ENCODE measurements around the gene ACBD4. TPM values are rescaled to one million over a fixed set of nuclear protein-coding genes. Genes with fewer than 3 reads are reported as not detected.

ACBD4 gene
- total and polyA plus RNA-seq, 11 donors = 3.3 to 9.8 (median 6.3) TPM

DNA sequence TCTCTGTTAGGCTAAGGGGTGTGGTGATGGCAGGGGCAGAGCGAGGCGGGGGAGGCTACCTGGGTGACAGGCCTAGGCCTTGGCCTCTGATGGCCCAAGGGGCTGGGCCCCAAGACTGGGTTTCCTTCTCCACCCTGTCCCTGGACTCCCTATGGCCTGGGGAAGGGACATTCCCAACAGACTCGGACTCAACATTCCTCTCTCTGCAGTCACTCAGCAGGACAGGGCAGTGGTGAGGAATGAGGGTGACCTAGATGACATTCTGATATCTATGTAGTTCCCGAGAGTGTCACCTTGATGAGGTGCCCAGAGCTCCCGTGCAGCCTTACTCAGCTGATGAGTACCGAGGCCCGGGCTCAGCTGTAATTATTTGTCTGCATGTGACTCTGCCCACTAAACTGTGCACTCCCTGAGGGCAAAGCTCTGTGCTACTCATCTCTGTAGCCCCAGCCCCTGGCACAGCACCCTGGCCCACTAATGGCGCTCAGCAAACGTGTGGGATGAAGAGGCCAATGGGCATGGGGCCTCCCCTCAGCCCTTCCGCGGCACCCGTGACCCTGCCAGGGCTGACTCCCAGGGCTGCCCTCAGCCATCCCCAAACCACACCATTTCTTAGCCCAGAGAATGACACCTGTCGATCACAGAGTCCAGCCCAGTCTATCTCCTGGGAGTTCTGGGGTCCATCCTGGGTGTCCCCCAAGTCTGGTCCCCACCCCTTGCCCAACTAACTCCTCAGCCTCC, 5.4 kb upstream of the ACBD4 start:
- Histone ChIP-seq H3K36me3 (no peaks in the 10 kb centered on the region), H3K27me3 (no peaks in the 10 kb centered on the region), H3K4me3 (peak overlapping the region in 2 of 12 donors; percentile 7 to 89), H3K27ac (peak overlapping the region in 11 of 12 donors; percentile 77 to 99 (median 85)), H3K9me3 (no peaks in the 10 kb centered on the region), H3K4me1 (peaks cover 8 to 67% (median 51%) of the 10 kb centered on the region in 12 donors)
- TF ChIP-seq, protein P1, sequence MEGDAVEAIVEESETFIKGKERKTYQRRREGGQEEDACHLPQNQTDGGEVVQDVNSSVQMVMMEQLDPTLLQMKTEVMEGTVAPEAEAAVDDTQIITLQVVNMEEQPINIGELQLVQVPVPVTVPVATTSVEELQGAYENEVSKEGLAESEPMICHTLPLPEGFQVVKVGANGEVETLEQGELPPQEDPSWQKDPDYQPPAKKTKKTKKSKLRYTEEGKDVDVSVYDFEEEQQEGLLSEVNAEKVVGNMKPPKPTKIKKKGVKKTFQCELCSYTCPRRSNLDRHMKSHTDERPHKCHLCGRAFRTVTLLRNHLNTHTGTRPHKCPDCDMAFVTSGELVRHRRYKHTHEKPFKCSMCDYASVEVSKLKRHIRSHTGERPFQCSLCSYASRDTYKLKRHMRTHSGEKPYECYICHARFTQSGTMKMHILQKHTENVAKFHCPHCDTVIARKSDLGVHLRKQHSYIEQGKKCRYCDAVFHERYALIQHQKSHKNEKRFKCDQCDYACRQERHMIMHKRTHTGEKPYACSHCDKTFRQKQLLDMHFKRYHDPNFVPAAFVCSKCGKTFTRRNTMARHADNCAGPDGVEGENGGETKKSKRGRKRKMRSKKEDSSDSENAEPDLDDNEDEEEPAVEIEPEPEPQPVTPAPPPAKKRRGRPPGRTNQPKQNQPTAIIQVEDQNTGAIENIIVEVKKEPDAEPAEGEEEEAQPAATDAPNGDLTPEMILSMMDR (IDR thresholded peaks at IDR 0.05) = no peak
- no peak for TF ChIP-seq POLR2A (IDR thresholded peaks at IDR 0.05)
- intact Hi-C loops (cut with DNase I) = loop anchor here in 9 of 10 donors (2.0 to 10.0 kb wide), 7 partner anchors 33 to 355 kb away; partner anchors contain the start of genes DCAKD (in 1 of the 9) and NMT1 (in 1 of the 9)
- peak in 1 of 4 donors; percentile 0 for ATAC-seq
- 49 to 60% (median 57%) methylated on average over 12 to 13 of the region's 13 CpGs for WGBS, 4 donors
- peak in 3 of 5 donors; percentile 17 to 47 (median 32) for DNase-seq

DNA sequence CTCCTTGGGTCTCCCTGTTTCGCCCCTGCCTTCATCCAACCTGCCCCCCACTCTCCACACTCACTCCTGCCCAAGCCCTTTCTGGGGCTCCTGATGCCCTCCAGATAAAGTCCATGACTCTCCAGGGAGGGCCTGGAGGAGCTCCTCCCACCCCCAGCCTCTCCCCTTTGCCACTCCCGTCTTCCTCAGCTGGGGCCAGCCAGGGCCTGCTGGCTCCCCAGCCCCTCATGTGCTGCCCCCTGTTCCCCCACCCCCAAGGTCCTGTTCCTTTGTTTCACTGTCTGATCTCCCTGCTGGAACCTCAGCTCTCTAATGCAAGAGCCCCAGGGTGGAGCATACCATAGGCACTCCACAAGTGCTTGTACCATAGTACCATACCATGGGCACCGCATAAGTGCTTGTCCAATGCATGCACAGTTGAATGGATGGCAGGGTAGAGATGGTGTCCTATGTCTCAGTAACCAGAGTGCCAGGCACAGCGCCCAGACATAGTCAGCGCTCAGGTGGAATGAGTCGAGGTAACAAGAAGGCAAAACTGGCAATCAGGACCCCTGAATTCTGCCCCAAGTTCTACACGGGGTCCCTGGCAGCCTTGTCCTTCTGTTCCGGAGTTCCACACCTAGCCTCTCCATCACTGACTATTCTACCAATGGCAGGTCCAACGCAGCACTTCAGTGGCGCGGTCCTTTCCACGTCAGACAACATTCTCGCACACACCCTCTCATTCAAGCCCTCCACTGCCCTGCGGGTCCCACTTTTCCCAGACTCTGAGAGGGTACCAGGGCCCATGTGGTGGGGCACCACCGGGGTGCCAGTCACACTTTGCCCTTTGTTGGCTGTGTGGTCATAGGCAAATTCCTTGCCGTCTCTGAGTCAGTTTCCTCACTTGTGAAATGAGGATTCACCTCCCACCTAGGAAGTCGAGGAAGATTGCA, 4.5 kb upstream of the ACBD4 start:
- 78 to 87% (median 85%) methylated on average over 17 of the region's 17 CpGs for WGBS, 4 donors
- Histone ChIP-seq H3K4me1 (peaks cover 8 to 72% (median 54%) of the 10 kb centered on the region in 12 donors), H3K27me3 (no peaks in the 10 kb centered on the region), H3K4me3 (peak overlapping the region in 11 of 12 donors; percentile 79 to 99 (median 94)), H3K36me3 (no peaks in the 10 kb centered on the region), H3K27ac (peak overlapping the region in 10 of 12 donors; percentile 24 to 99 (median 91)), H3K9me3 (no peaks in the 10 kb centered on the region)
- TF ChIP-seq, protein P1 (IDR thresholded peaks at IDR 0.05) = no peak
- no peak for TF ChIP-seq POLR2A (IDR thresholded peaks at IDR 0.05)
- DNase-seq = peak in 2 of 5 donors; percentile 15 to 44
- intact Hi-C loops (cut with DNase I) = loop anchor here in 7 of 10 donors (5.0 to 10.0 kb wide), 6 partner anchors 34 to 356 kb away; partner anchors contain the start of genes DCAKD (in 1 of the 7) and NMT1 (in 1 of the 7)
- ATAC-seq = no peak

DNA sequence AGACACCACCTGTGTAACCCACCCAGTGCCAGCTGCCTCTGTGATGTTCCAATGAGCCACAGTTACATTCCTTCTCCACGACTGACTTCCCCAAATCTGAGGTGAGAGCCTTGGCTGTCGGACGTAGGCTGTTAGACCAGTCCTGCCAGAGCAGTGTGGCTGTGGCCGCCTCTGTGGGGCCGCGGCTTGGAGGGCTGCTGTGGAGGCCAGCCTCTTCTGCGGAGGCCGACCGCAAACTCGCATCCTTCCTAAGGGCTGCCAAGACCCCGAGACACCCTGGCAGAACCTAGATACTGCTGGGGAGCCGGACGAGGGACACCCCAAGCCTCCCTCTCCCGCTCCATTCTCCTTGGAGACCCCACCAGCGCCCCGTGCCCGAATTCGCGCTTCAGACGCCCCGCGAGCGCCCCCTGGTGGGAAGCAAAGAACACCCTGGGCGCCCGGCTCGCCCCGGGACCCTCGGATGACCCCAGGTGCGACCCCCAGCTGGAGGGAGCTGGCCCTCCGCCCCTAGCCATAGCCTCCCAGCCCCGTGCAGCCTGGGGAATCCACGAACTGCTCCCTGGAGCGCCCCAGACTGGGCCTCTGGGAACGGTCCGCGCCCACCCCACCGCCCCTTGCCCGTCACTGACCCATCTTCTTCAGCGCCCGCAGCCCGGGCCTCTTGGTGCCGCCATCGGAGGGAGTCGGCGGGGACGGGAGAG, 3.7 kb upstream of the ACBD4 start:
- Histone ChIP-seq H3K27ac (peak overlapping the region; percentile 89 to 99 (median 98)), H3K4me1 (peaks cover 8 to 74% (median 61%) of the 10 kb centered on the region in 12 donors), H3K4me3 (peak overlapping the region; percentile 69 to 99 (median 94)), H3K9me3 (no peaks in the 10 kb centered on the region), H3K36me3 (no peaks in the 10 kb centered on the region), H3K27me3 (no peaks in the 10 kb centered on the region)
- DNase-seq (peak; percentile 30 to 84 (median 64)), ATAC-seq (peak in 1 of 4 donors; percentile 0)
- WGBS, 4 donors = 9 to 16% (median 10%) methylated on average over 20 to 46 of the region's 46 CpGs
- intact Hi-C loops (cut with DNase I) = loop anchor here (1.0 to 10.0 kb wide), 14 partner anchors 21 to 357 kb away; partner anchors contain the start of genes NMT1 (in 2 of the 10) and DCAKD (in 1 of the 10)
- TF ChIP-seq, protein P1 (IDR thresholded peaks at IDR 0.05) = peak; percentile 89 to 96 (median 91)
- TF ChIP-seq POLR2A (IDR thresholded peaks at IDR 0.05) = no peak
